LNCAP (cell line): ENCODE measurements around the gene ONECUT1.

ENCODE experiments used
- CTCF ChIP-seq: fragments of 450-650 bp; IDR thresholded peaks from 2 replicates; pipeline ENCODE4 v1.5.1; 2017; ENCODE audit warnings: mild to moderate bottlenecking

The ONECUT1 gene

DNA sequence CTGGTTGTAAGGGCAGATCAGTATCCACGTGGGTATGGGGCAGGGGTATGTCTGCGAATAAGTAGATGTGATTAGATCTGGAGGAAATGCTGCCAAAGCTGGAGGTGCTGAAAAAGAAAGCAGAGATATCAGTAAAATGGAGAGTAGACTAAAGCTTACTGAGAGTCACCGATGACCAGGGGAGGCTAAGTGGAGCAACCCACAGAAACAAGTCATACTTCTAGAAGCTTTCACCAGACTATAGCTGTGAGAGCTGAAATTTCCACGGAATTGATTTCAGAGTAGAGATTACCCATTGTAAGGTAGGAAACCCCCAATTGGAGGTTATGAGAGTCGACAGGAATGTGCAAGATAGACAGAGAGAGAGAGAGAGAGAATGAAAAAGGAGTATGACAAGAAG, 27.5 kb downstream of the ONECUT1 start:
- no peak for TF ChIP-seq CTCF

GRCh38 chr15:52760562-52760961, 29.6 kb downstream of the ONECUT1 start:
- no peak for TF ChIP-seq CTCF

DNA sequence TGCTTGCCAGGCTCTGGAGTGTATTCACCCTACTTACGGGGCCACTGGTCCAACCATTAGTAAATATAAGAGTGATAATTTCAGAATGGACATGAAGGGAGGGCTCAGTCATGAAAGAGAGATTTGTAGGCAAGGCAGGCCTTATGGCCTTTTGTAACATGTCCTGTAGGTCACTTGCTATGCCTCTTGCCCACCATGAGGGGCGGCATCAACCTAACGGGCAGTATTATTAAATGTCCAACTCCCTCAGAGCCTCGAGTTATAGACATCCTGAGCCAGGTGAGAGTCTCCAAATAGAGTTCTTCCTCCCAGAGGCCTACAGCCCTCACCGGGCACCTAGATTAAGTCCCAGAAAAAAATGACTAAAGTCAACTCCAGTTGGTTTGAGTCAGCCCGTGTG, 30.2 kb downstream of the ONECUT1 start:
- no peak for TF ChIP-seq CTCF

DNA sequence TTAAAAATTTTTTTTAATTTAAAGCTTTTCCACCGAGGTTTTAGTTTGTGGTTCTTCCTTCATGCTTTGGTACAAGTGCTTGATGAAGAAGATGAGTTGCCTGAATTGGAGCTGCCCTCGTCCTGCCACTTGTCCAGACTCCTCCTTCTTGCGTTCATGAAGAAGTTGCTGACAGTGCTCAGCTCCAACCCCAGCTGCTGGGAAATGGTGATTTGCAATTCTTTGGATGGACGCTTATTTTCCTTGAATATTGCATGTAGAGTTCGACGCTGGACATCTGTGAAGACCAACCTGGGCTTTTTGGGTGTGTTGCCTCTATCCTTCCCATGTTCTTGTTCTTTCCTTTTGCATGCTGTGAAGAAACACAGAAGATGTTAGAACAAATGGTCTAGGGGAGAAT, 32.6 kb downstream of the ONECUT1 start:
- no peak for TF ChIP-seq CTCF

DNA sequence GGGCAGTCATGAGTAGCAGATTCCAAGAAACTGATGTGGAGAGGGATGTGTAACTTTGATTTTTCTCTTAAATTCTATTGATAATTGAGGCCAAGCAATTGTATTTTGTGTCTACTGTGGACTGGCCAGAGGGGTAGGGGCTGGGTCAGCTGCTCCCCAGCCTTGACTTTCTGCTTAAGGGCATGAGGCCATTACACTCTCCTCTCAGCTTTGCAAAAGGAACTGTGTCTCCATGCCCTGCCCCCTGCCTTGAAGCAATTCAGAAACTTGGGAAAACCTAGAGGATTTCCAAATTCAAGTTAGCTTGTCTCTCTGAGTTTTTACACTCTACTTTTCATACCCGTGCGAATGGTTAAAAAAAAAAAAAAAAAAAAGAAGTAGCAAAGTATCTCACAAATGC, 38.6 kb downstream of the ONECUT1 start:
- TF ChIP-seq CTCF: no peak

GRCh38 chr15:52749258-52749657, 40.9 kb downstream of the ONECUT1 start:
- no peak for TF ChIP-seq CTCF

GRCh38 chr15:52746162-52746757, 43.9 kb downstream of the ONECUT1 start:
- no peak for TF ChIP-seq CTCF
